ENCODE results near the gene FBXL16.

The FBXL16 gene

GRCh38 chr16:674968-675883, 30.4 kb downstream of the FBXL16 start, which contains the start of gene RHBDL1:
Gene RHBDL1 (plus strand): TSS chr16:675671. CDS start chr16:675791, 120 bp downstream.
- no peak for FAIRE-seq
- TF ChIP-seq CTCF (IDR thresholded peaks at IDR 0.05; ENCODE audit: insufficient read depth, missing control alignments): no peak
- DNase-seq (ENCODE audit: insufficient read length, low spot score): no peak

DNA sequence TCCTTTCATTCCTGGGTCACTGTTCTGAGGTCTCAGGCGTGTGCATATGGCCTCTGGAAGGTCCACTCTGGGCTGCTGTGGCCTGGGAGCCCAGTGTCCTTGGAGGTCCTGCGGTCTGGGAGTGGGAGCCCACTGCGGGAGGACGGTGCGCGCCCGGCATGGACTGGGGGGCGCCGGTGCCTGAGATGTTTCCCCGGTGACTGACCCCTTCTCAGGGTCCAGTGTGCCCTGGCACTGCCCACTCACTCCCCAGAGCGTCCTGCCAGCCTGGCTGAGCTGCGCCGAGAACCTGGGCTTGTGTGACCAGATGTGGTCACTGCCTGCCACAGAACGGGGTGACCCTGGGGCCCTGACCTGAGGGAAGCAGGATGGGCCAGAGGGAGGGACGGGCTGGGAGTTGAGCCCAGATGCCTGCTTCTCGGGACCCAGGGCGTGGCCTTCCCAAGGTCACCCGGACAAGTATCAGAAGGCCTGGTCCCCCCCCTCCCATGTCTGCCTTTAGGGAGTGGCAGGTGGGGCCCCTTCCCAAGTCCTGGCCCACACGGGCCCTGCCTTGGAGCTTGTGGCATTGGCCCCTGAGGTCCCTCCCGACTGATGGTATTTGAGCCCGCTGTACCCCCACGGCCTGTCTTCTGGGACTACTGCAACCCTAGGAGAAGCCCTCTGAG, 31.3 kb downstream of the FBXL16 start:
- no peak for TF ChIP-seq CTCF (IDR thresholded peaks at IDR 0.05; ENCODE audit: insufficient read depth, missing control alignments)
- DNase-seq (ENCODE audit: insufficient read length, low spot score) (no peak), FAIRE-seq (no peak)

DNA sequence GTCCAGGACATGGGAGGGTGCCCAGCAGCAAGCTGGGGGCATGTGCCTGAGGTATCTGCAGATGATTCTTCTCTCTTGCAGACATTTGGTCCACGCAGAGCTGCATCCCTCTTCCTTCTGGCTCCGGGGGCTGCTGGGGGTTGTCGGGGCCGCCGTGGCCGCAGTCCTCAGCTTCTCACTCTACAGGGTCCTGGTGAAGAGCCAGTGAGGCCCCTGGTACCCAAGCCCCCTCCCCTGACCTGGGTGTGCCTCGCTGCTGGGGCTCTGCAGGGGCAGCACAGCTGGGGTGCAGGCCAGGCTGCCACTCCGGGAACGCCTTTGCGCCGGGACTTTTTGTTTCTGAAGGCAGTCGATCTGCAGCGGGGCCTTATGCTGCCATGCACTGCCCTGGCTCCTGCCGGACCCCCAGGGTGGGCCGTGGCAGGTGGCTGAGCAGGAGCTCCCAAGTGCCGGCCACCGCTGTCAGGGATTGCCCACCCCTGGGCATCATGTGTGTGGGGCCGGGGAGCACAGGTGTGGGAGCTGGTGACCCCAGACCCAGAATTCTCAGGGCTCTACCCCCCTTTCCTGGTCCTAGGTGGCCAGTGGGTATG, 32.1 kb downstream of the FBXL16 start:
- no peak for FAIRE-seq
- TF ChIP-seq CTCF (IDR thresholded peaks at IDR 0.05; ENCODE audit: insufficient read depth, missing control alignments): no peak
- DNase-seq (ENCODE audit: insufficient read length, low spot score): no peak

- FAIRE-seq (no peak), DNase-seq (ENCODE audit: insufficient read length, low spot score) (no peak)
Measured at GRCh38 chr16:672851-673250, 32.8 kb downstream of the FBXL16 start.

GRCh38 chr16:672371-672770, 33.2 kb downstream of the FBXL16 start:
- TF ChIP-seq CTCF (IDR thresholded peaks at IDR 0.05; ENCODE audit: insufficient read depth, missing control alignments): no peak
- DNase-seq (ENCODE audit: insufficient read length, low spot score) (no peak), FAIRE-seq (no peak)

More at GRCh38 chr16:672851-673250, 32.8 kb downstream of the FBXL16 start:
- no peak for TF ChIP-seq CTCF (IDR thresholded peaks at IDR 0.05; ENCODE audit: insufficient read depth, missing control alignments)

GRCh38 chr16:671353-672131, 34.1 kb downstream of the FBXL16 start:
- TF ChIP-seq CTCF (IDR thresholded peaks at IDR 0.05; ENCODE audit: insufficient read depth, missing control alignments): no peak
- no peak for DNase-seq (ENCODE audit: insufficient read length, low spot score)
- no peak for FAIRE-seq

Measured in D721Med (cell line).